GDM1 (cell line): Measurements from ENCODE around the gene ATG2B.
"Not testable (repeated sequence)": the region's sequence is repeated elsewhere in the genome, so short reads cannot be mapped to it uniquely, and the experiment has no call there.

Experiments used
- DNase-seq: peaks from one replicate; lab custom pipeline; 2025; lab: John Stamatoyannopoulos, UW

The ATG2B gene

DNA sequence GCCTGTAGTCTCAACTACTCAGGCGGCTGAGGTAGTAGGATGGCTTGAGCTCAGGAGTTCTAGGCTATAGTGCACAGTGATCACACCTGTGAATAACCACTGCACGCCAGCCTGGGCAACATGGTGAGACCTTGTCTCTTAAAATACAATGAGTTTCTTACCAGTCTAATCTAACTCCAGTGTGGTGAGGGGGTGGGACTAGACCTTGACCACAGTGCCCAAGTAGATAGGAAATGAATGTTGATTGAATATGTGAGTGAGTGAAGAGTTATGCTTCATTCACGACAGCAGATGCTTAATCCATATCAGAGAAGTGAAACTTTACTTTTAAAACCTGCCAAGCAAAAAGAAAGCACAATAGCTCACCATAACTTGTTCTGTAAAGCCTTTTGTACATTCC is 17.6 kb upstream of the ATG2B start:
- DNase-seq, result no peak

GRCh38 chr14:96376093-96376492 is 13.0 kb upstream of the ATG2B start:
- DNase-seq, result no peak

- DNase-seq, result no peak
These were observed 10.4 kb upstream of the ATG2B start for GRCh38 chr14:96373538-96373937.

DNA sequence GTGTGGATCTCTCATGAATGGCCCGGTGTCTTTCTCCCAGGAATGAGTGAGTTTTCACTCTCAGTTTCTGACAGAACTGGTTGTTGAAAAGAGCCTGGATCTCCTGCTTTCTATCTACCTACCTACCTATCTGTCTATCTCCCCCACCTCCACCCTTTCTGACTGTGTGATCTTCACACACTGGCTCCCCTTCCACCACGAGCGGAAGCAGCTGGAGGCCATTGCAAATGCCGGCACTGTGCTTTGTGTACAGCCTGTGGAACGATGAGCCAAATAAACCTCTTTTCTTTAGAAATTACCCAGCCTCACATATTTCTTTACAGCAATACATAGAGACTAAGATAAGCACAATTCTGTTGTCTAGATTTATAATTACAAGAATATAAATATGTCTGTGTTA is 7.4 kb upstream of the ATG2B start:
- DNase-seq, result no peak

- no peak for DNase-seq
These were observed 5.4 kb upstream of the ATG2B start for GRCh38 chr14:96368534-96368933.

GRCh38 chr14:96364962-96365361 is 1.8 kb upstream of the ATG2B start:
- no peak for DNase-seq

DNA sequence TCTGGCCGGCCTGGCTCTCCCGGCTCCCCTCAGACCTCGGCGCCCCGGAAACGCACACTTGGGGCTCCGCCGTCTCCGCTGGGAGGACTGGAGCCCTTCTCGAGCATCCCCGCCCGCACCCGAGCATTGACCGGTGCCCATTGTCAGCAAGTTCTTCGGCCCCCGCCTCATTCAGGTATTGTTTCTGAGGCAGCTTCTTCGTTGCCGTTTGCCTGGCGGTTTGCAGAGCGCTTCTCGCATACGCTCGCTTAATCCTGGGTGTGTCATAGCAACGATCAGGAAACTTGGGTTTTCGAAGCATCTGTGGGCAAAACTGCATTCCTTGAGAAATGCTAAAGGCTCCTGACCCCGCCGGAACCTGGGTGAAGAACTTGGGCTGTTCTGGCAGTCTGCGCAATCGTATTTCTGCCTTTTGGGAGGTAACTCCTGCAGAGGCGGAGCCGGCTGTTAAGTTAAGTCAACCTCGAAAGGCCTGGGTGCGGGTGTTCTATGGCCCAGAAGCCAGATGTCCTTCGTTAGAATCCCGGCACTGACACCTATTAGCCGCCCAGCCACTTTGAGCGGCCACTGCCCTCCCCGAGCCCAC is 703 bp upstream of the ATG2B start:
- DNase-seq, result no peak

GRCh38 chr14:96362071-96362964 is 823 bp downstream of the ATG2B start:
- DNase-seq, result peak; percentile 41

DNA sequence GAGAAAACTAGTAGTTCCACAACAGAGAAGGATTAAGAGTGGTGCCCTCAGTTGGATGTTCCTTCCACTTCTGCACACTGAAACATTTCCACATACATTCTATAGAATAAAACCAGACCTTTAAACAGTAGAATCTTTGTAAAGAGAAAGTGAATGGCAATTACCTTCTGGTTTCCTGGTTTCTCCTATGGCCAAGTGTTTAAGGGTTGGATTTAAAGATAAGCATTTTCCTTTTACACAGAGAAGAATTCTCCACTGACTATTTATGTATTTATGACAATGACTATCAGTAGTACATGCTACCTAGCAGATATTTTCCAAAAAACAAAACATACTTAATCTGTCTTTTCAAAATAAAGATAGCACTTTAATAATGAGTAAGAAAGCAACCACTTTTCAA is 3.2 kb downstream of the ATG2B start:
- no peak for DNase-seq

DNA sequence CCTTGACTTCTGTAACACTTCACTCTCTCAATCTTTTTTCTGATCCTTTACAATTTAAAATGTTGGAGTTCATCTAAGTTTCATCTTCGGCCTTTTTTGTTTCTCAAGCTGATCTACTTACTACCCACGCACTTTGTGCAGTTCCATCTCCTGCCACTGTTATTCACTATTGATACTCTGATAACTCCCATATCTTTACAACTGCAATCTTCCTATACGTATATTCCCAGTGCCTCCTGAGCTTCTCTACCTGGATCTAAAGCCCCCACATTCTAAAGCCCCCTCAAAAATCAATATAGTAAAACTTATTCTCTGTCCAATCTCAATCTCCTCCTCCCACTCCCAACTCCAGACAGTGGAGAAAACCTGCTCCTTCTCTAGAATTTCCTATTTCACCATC is 5.9 kb downstream of the ATG2B start:
- no peak for DNase-seq

- DNase-seq, result no peak
These were observed 8.9 kb downstream of the ATG2B start for GRCh38 chr14:96354246-96354645.

DNA sequence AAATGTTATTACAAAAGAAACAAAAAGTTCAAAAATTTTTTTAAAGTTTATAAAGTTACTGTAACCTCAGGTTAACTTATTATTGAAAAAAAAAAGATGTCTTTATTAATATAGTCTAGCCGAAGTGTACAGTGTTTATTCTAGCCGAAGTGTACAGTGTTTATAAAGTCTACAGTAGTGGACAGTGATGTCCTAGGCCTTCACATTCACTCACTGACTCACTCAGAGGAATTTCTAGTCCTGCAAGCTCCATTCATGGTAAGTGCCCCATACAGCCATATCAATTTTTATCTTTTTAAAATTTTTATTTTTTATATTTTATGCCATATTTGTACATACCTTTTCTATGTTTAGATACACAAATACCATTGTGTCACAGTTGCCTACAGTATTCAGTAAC is 10.4 kb downstream of the ATG2B start:
- DNase-seq, result no peak

GRCh38 chr14:96351986-96352385 is 11.2 kb downstream of the ATG2B start:
- DNase-seq, result no peak

- DNase-seq, result no peak
These were observed 13.7 kb downstream of the ATG2B start for GRCh38 chr14:96349286-96350075.

- not testable (repeated sequence) for DNase-seq
These were observed 15.2 kb downstream of the ATG2B start for GRCh38 chr14:96347957-96348356.

- no peak for DNase-seq
These were observed 17.5 kb downstream of the ATG2B start for GRCh38 chr14:96345669-96346068.

GRCh38 chr14:96341323-96341722 is 21.8 kb downstream of the ATG2B start:
- no peak for DNase-seq

- no peak for DNase-seq
These were observed 24.6 kb downstream of the ATG2B start for GRCh38 chr14:96338551-96338950.

DNA sequence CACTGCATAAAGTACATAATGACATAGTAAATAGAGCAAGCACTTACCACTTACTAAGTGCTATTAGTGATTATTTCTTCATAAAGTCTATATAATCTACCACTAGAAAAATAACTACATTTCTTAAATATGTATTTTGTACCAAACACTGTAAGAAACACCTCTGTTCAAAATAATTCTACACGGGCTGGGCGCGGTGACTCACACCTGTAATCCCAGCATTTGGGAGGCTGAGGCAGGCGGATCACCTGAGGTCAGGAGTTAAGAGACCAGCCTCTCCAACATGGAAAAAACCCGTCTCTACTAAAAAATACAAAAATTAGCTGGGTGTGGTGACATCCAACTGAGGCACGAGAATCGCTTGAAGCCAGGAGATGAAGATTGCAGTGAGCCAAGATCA is 38.9 kb downstream of the ATG2B start:
- DNase-seq, result no peak

DNA sequence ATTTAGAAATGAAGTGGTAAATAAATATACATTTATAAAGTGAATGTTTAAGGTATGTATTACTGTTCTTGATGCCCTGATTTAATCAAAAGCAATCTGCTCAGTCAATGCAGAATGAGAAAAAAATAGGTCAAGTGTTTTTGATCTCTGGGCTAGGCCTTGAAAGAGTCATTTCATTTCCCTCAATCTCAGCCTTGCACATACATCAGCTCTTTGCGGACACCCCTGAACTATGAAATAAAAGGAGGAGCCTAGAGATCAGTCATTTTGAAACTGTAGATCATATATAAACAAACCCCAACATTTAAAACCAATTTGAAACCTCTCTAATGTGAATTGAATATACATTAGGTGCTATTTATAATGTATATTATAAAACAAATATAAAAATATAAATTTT is 42.5 kb downstream of the ATG2B start:
- DNase-seq, result no peak

GRCh38 chr14:96318836-96319235 is 44.3 kb downstream of the ATG2B start:
- DNase-seq, result no peak

GRCh38 chr14:96316087-96316486 is 47.1 kb downstream of the ATG2B start:
- no peak for DNase-seq

DNA sequence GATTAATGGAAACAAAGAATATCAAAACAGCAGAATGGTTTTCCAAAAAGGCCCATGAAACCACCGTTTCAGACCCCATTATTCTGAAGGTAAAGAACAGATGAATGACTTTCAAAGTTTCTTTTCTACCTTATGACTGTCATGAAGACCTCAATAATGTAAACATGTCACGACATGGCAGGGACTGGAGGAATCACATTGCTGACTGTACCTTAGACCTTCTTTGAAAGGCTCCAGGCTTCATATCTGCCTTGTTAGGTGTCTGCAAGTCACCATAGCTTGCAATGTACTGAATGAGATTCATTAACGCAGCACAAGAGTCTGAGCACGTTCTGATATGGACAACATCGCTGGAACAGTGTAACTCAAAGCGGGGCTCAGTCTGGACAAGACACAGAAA is 52.2 kb downstream of the ATG2B start:
- no peak for DNase-seq
